GM12873 (cell line): ENCODE measurements around the gene CD70.

Experiments used
- CTCF ChIP-seq: IDR thresholded peaks from 2 replicates; pipeline ENCODE4 v1.5.1; 2012; ENCODE audit warnings: low read depth, mild to moderate bottlenecking, moderate library complexity, low read length, control low read depth; ENCODE audit not compliant: insufficient read depth; ENCODE audit errors: missing control alignments

CD70 gene

GRCh38 chr19:6593651-6594416 is 2.9 kb upstream of the CD70 start:
- TF ChIP-seq CTCF, result no peak

GRCh38 chr19:6590258-6590826 is 608 bp downstream of the CD70 start:
- no peak for TF ChIP-seq CTCF

- TF ChIP-seq CTCF, result no peak
Measured at GRCh38 chr19:6589711-6590257, 1.2 kb downstream of the CD70 start.

GRCh38 chr19:6588508-6589345 is 2.2 kb downstream of the CD70 start:
- no peak for TF ChIP-seq CTCF

GRCh38 chr19:6587998-6588507 is 2.9 kb downstream of the CD70 start:
- no peak for TF ChIP-seq CTCF

GRCh38 chr19:6587093-6587820 is 3.7 kb downstream of the CD70 start:
- TF ChIP-seq CTCF, result no peak
